WI38 (cell line): Measurements from ENCODE around the gene DCDC2.

ENCODE experiments used
- H3K4me3 ChIP-seq: 2 replicates; pipeline ENCODE4 v1.5.1; 2011; ENCODE audit warnings: low read depth, mild to moderate bottlenecking, control low read depth, low read length
- CTCF ChIP-seq: IDR thresholded peaks from 2 replicates; pipeline ENCODE4 v1.5.1; 2012; ENCODE audit warnings: low read depth, mild to moderate bottlenecking, control low read depth, low read length

Gene DCDC2

DNA sequence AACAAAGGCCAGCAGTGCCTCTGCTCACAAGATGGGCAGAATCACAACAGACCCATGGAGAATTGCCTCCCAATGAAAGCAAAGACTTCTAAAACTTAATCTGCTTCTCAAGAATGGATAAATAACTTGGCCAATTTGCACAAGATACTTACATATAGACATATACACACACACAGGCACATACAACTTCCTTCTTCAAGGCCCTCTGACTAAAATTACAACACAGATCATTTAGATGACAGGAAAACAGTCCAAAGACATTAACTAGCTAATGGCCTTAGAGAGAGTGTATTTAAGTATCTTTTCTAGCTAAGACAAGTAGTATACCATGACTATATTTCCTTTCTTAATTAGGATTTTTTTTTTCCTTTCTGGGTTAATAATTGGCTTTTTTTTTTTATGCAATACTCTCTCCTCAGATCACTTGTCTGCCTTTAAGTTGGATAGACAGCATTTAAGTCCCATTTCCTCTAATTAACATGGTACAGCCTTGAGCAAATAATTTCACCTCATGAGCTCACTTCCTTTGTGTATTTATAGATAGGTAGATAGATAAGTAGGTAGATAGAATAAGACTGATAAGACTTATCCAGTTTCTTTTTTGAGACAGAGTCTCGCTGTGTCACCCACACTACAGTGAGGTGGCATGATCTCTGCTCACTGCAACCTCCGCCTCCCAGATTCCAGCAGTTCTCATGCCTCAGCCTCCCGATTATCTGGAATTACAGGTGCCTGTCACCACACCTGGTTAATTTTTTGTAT, 161.8 kb downstream of the DCDC2 start:
- no peak overlapping the region for H3K4me3 ChIP-seq
- no peak for TF ChIP-seq CTCF

GRCh38 chr6:24194978-24195700, 162.7 kb downstream of the DCDC2 start:
- no peak for TF ChIP-seq CTCF
- no peak overlapping the region for H3K4me3 ChIP-seq

DNA sequence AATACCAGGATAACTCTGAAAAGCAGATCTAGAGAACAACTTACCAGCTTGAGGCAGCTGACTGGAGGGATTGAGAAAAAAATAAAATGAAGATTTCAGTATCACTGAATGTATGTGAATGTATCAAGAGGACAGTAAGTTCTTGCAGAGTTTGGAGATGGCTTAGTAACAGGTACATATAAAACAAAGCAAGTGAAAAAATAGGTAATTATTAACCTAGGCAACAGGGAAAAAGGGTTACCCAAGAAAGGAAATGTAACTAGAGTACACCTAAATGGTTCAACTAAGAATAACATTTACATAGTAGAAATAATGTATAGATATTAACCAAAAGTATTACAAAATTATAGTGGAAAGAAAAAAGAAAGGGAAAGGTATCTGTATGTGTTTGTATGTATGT, 164.5 kb downstream of the DCDC2 start:
- TF ChIP-seq CTCF = no peak
- no peak overlapping the region for H3K4me3 ChIP-seq

- no peak overlapping the region for H3K4me3 ChIP-seq
- no peak for TF ChIP-seq CTCF
These were observed 166.5 kb downstream of the DCDC2 start for GRCh38 chr6:24191346-24191745.

GRCh38 chr6:24188578-24189080, 169.2 kb downstream of the DCDC2 start:
- H3K4me3 ChIP-seq = no peak overlapping the region
- no peak for TF ChIP-seq CTCF

DNA sequence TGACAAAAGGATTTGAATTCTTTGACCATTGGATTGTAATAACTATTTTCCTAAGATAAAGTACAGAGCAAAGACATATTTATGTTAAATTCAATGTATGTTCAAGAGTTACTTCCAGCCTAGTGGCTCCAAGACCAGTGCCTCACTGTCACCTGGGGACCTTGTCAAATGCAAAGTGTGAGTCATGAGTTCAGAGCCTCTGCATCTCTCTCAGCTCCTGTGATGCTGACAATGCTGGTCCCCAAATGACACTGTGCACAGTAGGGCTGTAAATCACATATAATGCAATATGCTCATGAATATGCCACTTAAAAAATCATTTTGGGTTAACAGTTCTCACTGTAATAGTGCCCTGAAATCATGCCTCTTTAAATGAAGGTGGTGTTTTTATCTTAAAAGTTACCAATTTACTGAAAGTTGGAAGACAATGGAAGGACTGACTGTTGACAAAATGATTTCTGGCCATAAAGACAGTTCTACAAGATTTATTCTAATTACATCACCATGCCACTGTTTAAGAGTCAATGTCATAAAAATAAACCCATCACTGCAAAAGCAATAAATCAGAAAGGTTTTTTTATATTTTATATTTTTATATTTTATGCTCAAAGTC, 169.8 kb downstream of the DCDC2 start:
- TF ChIP-seq CTCF = no peak
- H3K4me3 ChIP-seq = no peak overlapping the region

- TF ChIP-seq CTCF = no peak
- H3K4me3 ChIP-seq = no peak overlapping the region
These were observed 171.5 kb downstream of the DCDC2 start for GRCh38 chr6:24186349-24186748.
